Measurements from ENCODE around the gene EZH1.

DNA sequence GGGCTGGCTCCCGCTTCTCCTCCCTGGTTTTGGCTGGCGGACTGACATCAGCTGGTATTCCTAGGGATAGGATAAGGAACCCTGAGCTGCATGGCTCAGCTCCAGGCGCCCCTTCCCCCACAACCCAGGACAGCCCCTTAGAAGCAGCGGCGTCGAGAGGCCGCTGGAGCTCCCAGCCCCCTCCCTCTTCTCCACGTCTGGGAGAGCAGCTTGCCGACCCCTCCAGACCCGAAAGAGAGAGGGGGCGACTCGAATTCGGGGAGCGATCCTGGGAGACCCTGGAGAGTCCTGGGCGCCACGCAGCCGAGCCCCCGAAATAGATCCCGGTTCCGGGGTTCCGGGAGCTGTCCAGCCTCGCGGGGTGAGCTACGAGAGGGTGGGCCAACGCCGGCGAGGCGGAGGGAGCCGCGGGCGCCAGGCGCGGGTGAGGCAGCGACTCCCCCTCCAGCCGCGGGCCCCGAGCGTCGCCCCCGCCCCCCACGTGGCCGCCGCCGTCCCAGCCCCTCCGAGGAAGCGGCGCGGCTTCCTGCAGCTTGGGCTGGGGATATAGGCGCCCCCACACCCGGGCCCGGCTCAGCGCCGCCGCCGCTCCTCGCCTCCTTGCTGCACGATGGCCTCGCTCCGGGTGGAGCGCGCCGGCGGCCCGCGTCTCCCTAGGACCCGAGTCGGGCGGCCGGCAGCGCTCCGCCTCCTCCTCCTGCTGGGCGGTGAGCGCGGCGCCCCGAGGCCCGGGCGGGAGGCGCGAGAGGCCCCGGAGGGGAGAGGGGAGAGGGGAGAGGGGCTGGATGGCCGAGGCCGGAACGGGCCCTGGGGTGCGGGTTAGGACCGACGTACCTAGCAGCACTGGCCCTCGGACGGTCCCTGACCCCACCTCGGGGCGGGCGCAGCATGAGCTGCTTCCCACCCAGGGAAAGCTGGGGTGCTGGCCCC is 16.1 kb upstream of the EZH1 start, which contains the start of gene RAMP2:
- TF ChIP-seq, protein P1, sequence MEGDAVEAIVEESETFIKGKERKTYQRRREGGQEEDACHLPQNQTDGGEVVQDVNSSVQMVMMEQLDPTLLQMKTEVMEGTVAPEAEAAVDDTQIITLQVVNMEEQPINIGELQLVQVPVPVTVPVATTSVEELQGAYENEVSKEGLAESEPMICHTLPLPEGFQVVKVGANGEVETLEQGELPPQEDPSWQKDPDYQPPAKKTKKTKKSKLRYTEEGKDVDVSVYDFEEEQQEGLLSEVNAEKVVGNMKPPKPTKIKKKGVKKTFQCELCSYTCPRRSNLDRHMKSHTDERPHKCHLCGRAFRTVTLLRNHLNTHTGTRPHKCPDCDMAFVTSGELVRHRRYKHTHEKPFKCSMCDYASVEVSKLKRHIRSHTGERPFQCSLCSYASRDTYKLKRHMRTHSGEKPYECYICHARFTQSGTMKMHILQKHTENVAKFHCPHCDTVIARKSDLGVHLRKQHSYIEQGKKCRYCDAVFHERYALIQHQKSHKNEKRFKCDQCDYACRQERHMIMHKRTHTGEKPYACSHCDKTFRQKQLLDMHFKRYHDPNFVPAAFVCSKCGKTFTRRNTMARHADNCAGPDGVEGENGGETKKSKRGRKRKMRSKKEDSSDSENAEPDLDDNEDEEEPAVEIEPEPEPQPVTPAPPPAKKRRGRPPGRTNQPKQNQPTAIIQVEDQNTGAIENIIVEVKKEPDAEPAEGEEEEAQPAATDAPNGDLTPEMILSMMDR (IDR thresholded peaks at IDR 0.05), result peak in 1 of 5 experiments; percentile 27
- peak in 1 of 2 donors; percentile 19 for TF ChIP-seq POLR2A (IDR thresholded peaks at IDR 0.05)
